ENCODE results near the gene DDIT4. TPM values are rescaled to one million over a fixed set of nuclear protein-coding genes. Genes with fewer than 3 reads are reported as not detected.
A peak's percentile ranks its signal among the peaks of the same experiment; 100 is the strongest.

Gene DDIT4
- polyA plus RNA-seq, 3 donors, result 26.1 to 611 (median 45.8) TPM

- Histone ChIP-seq H3K4me2 (replicated peaks; ENCODE audit: extremely low read depth, low read length, poor library complexity, severe bottlenecking) (no peak overlapping the region), H4K20me1 (ENCODE audit: insufficient read depth, low read length) (no peaks in the 10 kb centered on the region), H2AFZ (ENCODE audit: insufficient read depth, low read depth, low read length, poor library complexity, severe bottlenecking) (no peak overlapping the region), H3K4me3 (replicated peaks in 1 of 3; ENCODE audit: low read depth in 2 of 3, low read length in 3 of 3) (no peak overlapping the region), H3K27ac (ENCODE audit: low read depth in 1 of 2, low read length in 2 of 2) (peak overlapping the region in 1 of 2 donors; percentile 5), H3K9me3 (replicated peaks in 1 of 2; ENCODE audit: control insufficient read depth in 1 of 2, insufficient read depth in 1 of 2, low read length in 2 of 2) (no peaks in the 10 kb centered on the region), H3K36me3 (replicated peaks in 1 of 2; ENCODE audit: control insufficient read depth in 1 of 2, insufficient read depth in 2 of 2, low read length in 2 of 2) (peaks cover 24 to 50% of the 10 kb centered on the region in 2 donors), H3K27me3 (ENCODE audit: control insufficient read depth in 2 of 2, insufficient read depth in 2 of 2, low read length in 2 of 2) (no peaks in the 10 kb centered on the region), H3K9ac (ENCODE audit: insufficient read depth, low read length, poor library complexity, severe bottlenecking) (no peak overlapping the region), H3K79me2 (ENCODE audit: insufficient read depth, low read length) (peaks cover 61% of the 10 kb centered on the region), H3K4me1 (ENCODE audit: control insufficient read depth in 1 of 2, insufficient read depth in 2 of 2, low read length in 2 of 2) (peaks cover 24 to 35% of the 10 kb centered on the region in 2 donors)
- DNase-seq, result no peak
- Mint-ChIP-seq H3K4me1 (peaks cover 29% of the 10 kb centered on the region), H3K4me3 (no peak overlapping the region), H3K36me3 (peaks cover 36 to 40% of the 10 kb centered on the region in 2 donors), H3K27ac (peak overlapping the region in 1 of 7 donors; percentile 6), H3K9me3 (no peaks in the 10 kb centered on the region), H3K27me3 (ENCODE audit: low read depth in 3 of 3) (no peaks in the 10 kb centered on the region)
- no CpG with 5 or more reads among the region's 2 CpGs for WGBS (ENCODE audit: insufficient coverage)
- no peak for TF ChIP-seq CTCF (IDR thresholded peaks at IDR 0.05)
- intact Hi-C loops (cut with micrococcal nuclease), result loop anchor here in 1 of 2 donors (10.0 kb wide), 1 partner anchor 104 kb away; no protein-coding TSS in a partner anchor
These were observed 45.4 kb upstream of the DDIT4 start for GRCh38 chr10:72228318-72228751.

GRCh38 chr10:72229261-72230251 is 44.2 kb upstream of the DDIT4 start:
- H3K27me3 Mint-ChIP-seq (ENCODE audit: low read depth in 3 of 3), result no peaks in the 10 kb centered on the region
- H2AFZ ChIP-seq (ENCODE audit: insufficient read depth, low read depth, low read length, poor library complexity, severe bottlenecking), result no peak overlapping the region
- H4K20me1 ChIP-seq (ENCODE audit: insufficient read depth, low read length), result no peaks in the 10 kb centered on the region
- peaks cover 13 to 22% of the 10 kb centered on the region in 2 donors for H3K4me1 ChIP-seq (ENCODE audit: control insufficient read depth in 1 of 2, insufficient read depth in 2 of 2, low read length in 2 of 2)
- no peaks in the 10 kb centered on the region for H3K9me3 Mint-ChIP-seq
- H3K9me3 ChIP-seq (replicated peaks in 1 of 2; ENCODE audit: control insufficient read depth in 1 of 2, insufficient read depth in 1 of 2, low read length in 2 of 2), result no peaks in the 10 kb centered on the region
- peaks cover 40 to 43% of the 10 kb centered on the region in 2 donors for H3K36me3 Mint-ChIP-seq
- H3K4me2 ChIP-seq (replicated peaks; ENCODE audit: extremely low read depth, low read length, poor library complexity, severe bottlenecking), result no peak overlapping the region
- intact Hi-C loops (cut with micrococcal nuclease), result loop anchor here (10.0 kb wide), 3 partner anchors 65 to 115 kb away; no protein-coding TSS in a partner anchor
- no peak for TF ChIP-seq CTCF (IDR thresholded peaks at IDR 0.05)
- no peak overlapping the region for H3K9ac ChIP-seq (ENCODE audit: insufficient read depth, low read length, poor library complexity, severe bottlenecking)
- no peak overlapping the region for H3K4me3 Mint-ChIP-seq
- H3K27me3 ChIP-seq (ENCODE audit: control insufficient read depth in 2 of 2, insufficient read depth in 2 of 2, low read length in 2 of 2), result no peaks in the 10 kb centered on the region
- H3K36me3 ChIP-seq (replicated peaks in 1 of 2; ENCODE audit: control insufficient read depth in 1 of 2, insufficient read depth in 2 of 2, low read length in 2 of 2), result peaks cover 32 to 60% of the 10 kb centered on the region in 2 donors
- peak overlapping the region in 6 of 7 donors; percentile 31 to 84 (median 54) for H3K27ac Mint-ChIP-seq
- H3K27ac ChIP-seq (ENCODE audit: low read depth in 1 of 2, low read length in 2 of 2), result peak overlapping the region in 1 of 2 donors; percentile 6
- WGBS (ENCODE audit: insufficient coverage), result 0% methylated on average over 2 of the region's 8 CpGs
- H3K79me2 ChIP-seq (ENCODE audit: insufficient read depth, low read length), result peaks cover 55% of the 10 kb centered on the region
- peaks cover 18% of the 10 kb centered on the region for H3K4me1 Mint-ChIP-seq
- peak in 2 of 3 donors; percentile 25 to 51 for DNase-seq
- H3K4me3 ChIP-seq (replicated peaks in 1 of 3; ENCODE audit: low read depth in 2 of 3, low read length in 3 of 3), result no peak overlapping the region
